ENCODE measurements around the gene CDC37. TPM values are rescaled to one million over a fixed set of nuclear protein-coding genes. Genes with fewer than 3 reads are reported as not detected.
A peak's percentile ranks its signal among the peaks of the same experiment; 100 is the strongest.
"Not testable (repeated sequence)": the region's sequence is repeated elsewhere in the genome, so short reads cannot be mapped to it uniquely, and the experiment has no call there.

CDC37 gene
- total RNA-seq, 1 experiment from 2014 or later, result 254 TPM

GRCh38 chr19:10412257-10412977, 9.1 kb upstream of the CDC37 start:
- Histone ChIP-seq H3K36me3 (replicated peaks; ENCODE audit: control insufficient read depth, insufficient read depth, low read length) (no peaks in the 10 kb centered on the region), H3K27me3 (ENCODE audit: control insufficient read depth, insufficient read depth, low read length) (peaks cover 17% of the 10 kb centered on the region), H3K4me3 (ENCODE audit: insufficient read depth, low read depth, low read length) (no peak overlapping the region)
- DNase-seq, result no peak

GRCh38 chr19:10411224-10411623, 7.9 kb upstream of the CDC37 start:
- DNase-seq; H3K4me3 ChIP-seq (ENCODE audit: insufficient read depth, low read depth, low read length); H3K36me3 ChIP-seq (replicated peaks; ENCODE audit: control insufficient read depth, insufficient read depth, low read length): not testable (repeated sequence)
- H3K27me3 ChIP-seq (ENCODE audit: control insufficient read depth, insufficient read depth, low read length), result peaks cover 11% of the 10 kb centered on the region

- peak; percentile 54 for DNase-seq
- H3K36me3 ChIP-seq (replicated peaks; ENCODE audit: control insufficient read depth, insufficient read depth, low read length), result no peaks in the 10 kb centered on the region
- H3K27me3 ChIP-seq (ENCODE audit: control insufficient read depth, insufficient read depth, low read length), result peaks cover 21% of the 10 kb centered on the region
- no peak overlapping the region for H3K4me3 ChIP-seq (ENCODE audit: insufficient read depth, low read depth, low read length)
Measured at GRCh38 chr19:10408511-10409283, 5.4 kb upstream of the CDC37 start.

GRCh38 chr19:10407096-10407495, 3.8 kb upstream of the CDC37 start:
- Histone ChIP-seq H3K27me3 (ENCODE audit: control insufficient read depth, insufficient read depth, low read length) (peaks cover 21% of the 10 kb centered on the region), H3K36me3 (replicated peaks; ENCODE audit: control insufficient read depth, insufficient read depth, low read length) (no peaks in the 10 kb centered on the region), H3K4me3 (ENCODE audit: insufficient read depth, low read depth, low read length) (no peak overlapping the region)
- DNase-seq, result no peak

- no peak for DNase-seq
- H3K4me3 ChIP-seq (ENCODE audit: insufficient read depth, low read depth, low read length), result no peak overlapping the region
- no peaks in the 10 kb centered on the region for H3K36me3 ChIP-seq (replicated peaks; ENCODE audit: control insufficient read depth, insufficient read depth, low read length)
- H3K27me3 ChIP-seq (ENCODE audit: control insufficient read depth, insufficient read depth, low read length), result peaks cover 21% of the 10 kb centered on the region
Measured at GRCh38 chr19:10406191-10406590, 2.8 kb upstream of the CDC37 start.

- peak; percentile 74 for DNase-seq
- peaks cover 21% of the 10 kb centered on the region for H3K27me3 ChIP-seq (ENCODE audit: control insufficient read depth, insufficient read depth, low read length)
Measured at GRCh38 chr19:10404888-10405820, 1.8 kb upstream of the CDC37 start.

GRCh38 chr19:10402441-10403038, 802 bp downstream of the CDC37 start:
- peaks cover 21% of the 10 kb centered on the region for H3K27me3 ChIP-seq (ENCODE audit: control insufficient read depth, insufficient read depth, low read length)
- peak overlapping the region; percentile 99 for H3K4me3 ChIP-seq (ENCODE audit: insufficient read depth, low read depth, low read length)
- peak; percentile 60 for DNase-seq
- H3K36me3 ChIP-seq (replicated peaks; ENCODE audit: control insufficient read depth, insufficient read depth, low read length), result no peaks in the 10 kb centered on the region; the same call in 1 of the 2 replicates

More at GRCh38 chr19:10404888-10405820, 1.8 kb upstream of the CDC37 start:
- no peaks in the 10 kb centered on the region; the same call in 1 of the 2 replicates for H3K36me3 ChIP-seq (replicated peaks; ENCODE audit: control insufficient read depth, insufficient read depth, low read length)
- H3K4me3 ChIP-seq (ENCODE audit: insufficient read depth, low read depth, low read length), result peak overlapping the region; percentile 99

GRCh38 chr19:10399878-10400277, 3.5 kb downstream of the CDC37 start:
- no peak for DNase-seq
- peaks cover 7% of the 10 kb centered on the region for H3K27me3 ChIP-seq (ENCODE audit: control insufficient read depth, insufficient read depth, low read length)
- no peak overlapping the region for H3K4me3 ChIP-seq (ENCODE audit: insufficient read depth, low read depth, low read length)
- peaks cover 5% of the 10 kb centered on the region for H3K36me3 ChIP-seq (replicated peaks; ENCODE audit: control insufficient read depth, insufficient read depth, low read length)

GRCh38 chr19:10399340-10399739, 4.0 kb downstream of the CDC37 start:
- not testable (repeated sequence) for H3K27me3 ChIP-seq (ENCODE audit: control insufficient read depth, insufficient read depth, low read length); H3K36me3 ChIP-seq (replicated peaks; ENCODE audit: control insufficient read depth, insufficient read depth, low read length); DNase-seq; H3K4me3 ChIP-seq (ENCODE audit: insufficient read depth, low read depth, low read length)

GRCh38 chr19:10398819-10399218, 4.5 kb downstream of the CDC37 start:
- Histone ChIP-seq H3K36me3 (replicated peaks; ENCODE audit: control insufficient read depth, insufficient read depth, low read length) (peaks cover 8% of the 10 kb centered on the region), H3K4me3 (ENCODE audit: insufficient read depth, low read depth, low read length) (no peak overlapping the region), H3K27me3 (ENCODE audit: control insufficient read depth, insufficient read depth, low read length) (no peaks in the 10 kb centered on the region)
- DNase-seq, result no peak

GRCh38 chr19:10395917-10396316, 7.4 kb downstream of the CDC37 start:
- Histone ChIP-seq H3K4me3 (ENCODE audit: insufficient read depth, low read depth, low read length) (no peak overlapping the region), H3K36me3 (replicated peaks; ENCODE audit: control insufficient read depth, insufficient read depth, low read length) (peaks cover 17% of the 10 kb centered on the region), H3K27me3 (ENCODE audit: control insufficient read depth, insufficient read depth, low read length) (no peaks in the 10 kb centered on the region)
- DNase-seq, result no peak

- peaks cover 17% of the 10 kb centered on the region for H3K36me3 ChIP-seq (replicated peaks; ENCODE audit: control insufficient read depth, insufficient read depth, low read length)
- no peak overlapping the region for H3K4me3 ChIP-seq (ENCODE audit: insufficient read depth, low read depth, low read length)
- no peak for DNase-seq
- no peaks in the 10 kb centered on the region for H3K27me3 ChIP-seq (ENCODE audit: control insufficient read depth, insufficient read depth, low read length)
Measured at GRCh38 chr19:10395436-10395835, 7.9 kb downstream of the CDC37 start.

- H3K27me3 ChIP-seq (ENCODE audit: control insufficient read depth, insufficient read depth, low read length), result no peaks in the 10 kb centered on the region
- H3K36me3 ChIP-seq (replicated peaks; ENCODE audit: control insufficient read depth, insufficient read depth, low read length), result peaks cover 17% of the 10 kb centered on the region
- DNase-seq, result no peak
- H3K4me3 ChIP-seq (ENCODE audit: insufficient read depth, low read depth, low read length), result no peak overlapping the region
Measured at GRCh38 chr19:10395003-10395402, 8.3 kb downstream of the CDC37 start.

- DNase-seq, result no peak
- H3K4me3 ChIP-seq (ENCODE audit: insufficient read depth, low read depth, low read length), result no peak overlapping the region
- H3K27me3 ChIP-seq (ENCODE audit: control insufficient read depth, insufficient read depth, low read length), result no peaks in the 10 kb centered on the region
- peaks cover 17% of the 10 kb centered on the region for H3K36me3 ChIP-seq (replicated peaks; ENCODE audit: control insufficient read depth, insufficient read depth, low read length)
Measured at GRCh38 chr19:10393137-10393536, 10.2 kb downstream of the CDC37 start.

Measured in H7 (cell line).